ENCODE results near the gene ELOVL1. TPM values are rescaled to one million over a fixed set of nuclear protein-coding genes. Genes with fewer than 3 reads are reported as not detected.

Gene ELOVL1
- total and polyA plus RNA-seq, 12 donors, result 18.4 to 82.0 (median 28.3) TPM

GRCh38 chr1:43358746-43359693, 8.8 kb downstream of the ELOVL1 start, which contains the start of gene CDC20:
CDC20 (plus strand) TSS chr1:43358981; CDS start chr1:43359216, 235 bp downstream.
- intact Hi-C loops (cut with DNase I), result loop anchor here in 4 of 10 donors (1.0 to 5.0 kb wide), 4 partner anchors 56 to 122 kb away; no protein-coding TSS in a partner anchor
- H3K36me3 ChIP-seq, result peaks cover 0 to 42% (median 22%) of the 10 kb centered on the region in 9 donors
- H3K4me1 ChIP-seq, result peaks cover 2 to 41% (median 13%) of the 10 kb centered on the region in 9 donors
- 1 to 3% methylated on average over 59 of the region's 59 CpGs for WGBS, 2 donors
- peak within 1 kb of the TSS; percentile 72 to 97 (median 94) for H3K27ac ChIP-seq
- H3K4me3 ChIP-seq, result peak within 1 kb of the TSS; percentile 2 to 83 (median 72)
- H3K9me3 ChIP-seq, result no peaks in the 10 kb centered on the region
- peak; percentile 99 for DNase-seq
- peak; percentile 98 to 99 (median 99) for ATAC-seq
- no peaks in the 10 kb centered on the region for H3K27me3 ChIP-seq
- TF ChIP-seq, protein P1, sequence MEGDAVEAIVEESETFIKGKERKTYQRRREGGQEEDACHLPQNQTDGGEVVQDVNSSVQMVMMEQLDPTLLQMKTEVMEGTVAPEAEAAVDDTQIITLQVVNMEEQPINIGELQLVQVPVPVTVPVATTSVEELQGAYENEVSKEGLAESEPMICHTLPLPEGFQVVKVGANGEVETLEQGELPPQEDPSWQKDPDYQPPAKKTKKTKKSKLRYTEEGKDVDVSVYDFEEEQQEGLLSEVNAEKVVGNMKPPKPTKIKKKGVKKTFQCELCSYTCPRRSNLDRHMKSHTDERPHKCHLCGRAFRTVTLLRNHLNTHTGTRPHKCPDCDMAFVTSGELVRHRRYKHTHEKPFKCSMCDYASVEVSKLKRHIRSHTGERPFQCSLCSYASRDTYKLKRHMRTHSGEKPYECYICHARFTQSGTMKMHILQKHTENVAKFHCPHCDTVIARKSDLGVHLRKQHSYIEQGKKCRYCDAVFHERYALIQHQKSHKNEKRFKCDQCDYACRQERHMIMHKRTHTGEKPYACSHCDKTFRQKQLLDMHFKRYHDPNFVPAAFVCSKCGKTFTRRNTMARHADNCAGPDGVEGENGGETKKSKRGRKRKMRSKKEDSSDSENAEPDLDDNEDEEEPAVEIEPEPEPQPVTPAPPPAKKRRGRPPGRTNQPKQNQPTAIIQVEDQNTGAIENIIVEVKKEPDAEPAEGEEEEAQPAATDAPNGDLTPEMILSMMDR (IDR thresholded peaks at IDR 0.05), result no peak

DNA sequence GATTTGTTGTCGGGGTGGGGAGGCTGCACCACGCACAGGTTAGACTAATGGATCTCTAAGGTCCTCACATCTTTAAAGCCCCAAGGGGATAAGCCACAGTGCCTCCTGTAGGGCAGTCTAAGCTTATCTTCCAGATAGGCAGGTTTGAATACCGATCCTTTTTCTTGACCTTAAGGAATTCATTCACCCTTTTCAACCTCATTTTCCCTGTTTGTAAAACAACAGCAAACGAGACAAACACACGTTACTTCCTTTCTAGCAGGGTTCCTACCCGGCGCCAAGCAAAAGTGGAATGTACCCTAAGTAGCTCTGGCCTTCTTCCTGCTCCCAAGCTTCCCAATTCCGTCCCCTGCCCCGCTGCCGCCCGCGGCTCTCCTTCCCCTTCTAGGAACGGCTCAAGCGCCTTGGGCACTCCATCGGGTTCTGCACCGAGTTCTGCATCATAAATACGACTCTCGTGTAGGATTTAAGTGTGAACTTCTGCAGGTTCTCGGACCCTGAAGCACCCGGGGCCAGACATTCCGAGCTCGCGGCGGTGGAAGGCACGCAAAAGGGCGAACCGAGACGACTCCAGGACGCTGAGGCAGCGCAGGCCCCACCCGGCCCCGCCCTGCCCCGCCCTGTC, 9.6 kb downstream of the ELOVL1 start:
- intact Hi-C loops (cut with DNase I), result loop anchor here in 4 of 10 donors (1.0 to 5.0 kb wide), 4 partner anchors 57 to 121 kb away; no protein-coding TSS in a partner anchor
- WGBS, 2 donors, result 1% methylated on average over 33 of the region's 33 CpGs

GRCh38 chr1:43357251-43357650, 10.6 kb downstream of the ELOVL1 start:
- intact Hi-C loops (cut with DNase I), result loop anchor here in 3 of 10 donors (5.0 kb wide), 2 partner anchors 60 to 120 kb away; no protein-coding TSS in a partner anchor
- Histone ChIP-seq H3K36me3 (peaks cover 0 to 25% (median 5%) of the 10 kb centered on the region in 9 donors), H3K4me1 (peaks cover 2 to 41% (median 13%) of the 10 kb centered on the region in 9 donors), H3K27ac (peak overlapping the region in 1 of 10 donors; percentile 92), H3K9me3 (no peaks in the 10 kb centered on the region), H3K27me3 (no peaks in the 10 kb centered on the region), H3K4me3 (no peak overlapping the region)
- 95 to 96% methylated on average over 4 of the region's 4 CpGs for WGBS, 2 donors
- ATAC-seq (no peak), DNase-seq (no peak)
- TF ChIP-seq, protein P1 (IDR thresholded peaks at IDR 0.05), result no peak

More for the DNA sequence above, 9.6 kb downstream of the ELOVL1 start:
- ATAC-seq (peak; percentile 32 to 71 (median 52)), DNase-seq (no peak)
- Histone ChIP-seq H3K36me3 (peaks cover 0 to 34% (median 14%) of the 10 kb centered on the region in 9 donors), H3K27me3 (no peaks in the 10 kb centered on the region), H3K4me1 (peaks cover 2 to 41% (median 13%) of the 10 kb centered on the region in 9 donors), H3K27ac (peak overlapping the region; percentile 72 to 97 (median 94)), H3K4me3 (peak overlapping the region; percentile 2 to 83 (median 72)), H3K9me3 (no peaks in the 10 kb centered on the region)
- TF ChIP-seq, protein P1 (IDR thresholded peaks at IDR 0.05), result peak in 7 of 9 donors; percentile 22 to 53 (median 41)

- peaks cover 0 to 1% (median 0%) of the 10 kb centered on the region in 9 donors for H3K36me3 ChIP-seq
- intact Hi-C loops (cut with DNase I), result loop anchor here in 3 of 10 donors (5.0 kb wide), 2 partner anchors 58 to 118 kb away; no protein-coding TSS in a partner anchor
- ATAC-seq (no peak), DNase-seq (no peak)
- TF ChIP-seq, protein P1 (IDR thresholded peaks at IDR 0.05), result no peak
- no peak overlapping the region for H3K27ac ChIP-seq
- no peak overlapping the region for H3K4me3 ChIP-seq
- 100% methylated on average over 2 of the region's 2 CpGs for WGBS, 2 donors
- H3K4me1 ChIP-seq, result peaks cover 2 to 27% (median 14%) of the 10 kb centered on the region in 9 donors
- no peaks in the 10 kb centered on the region for H3K27me3 ChIP-seq
- no peaks in the 10 kb centered on the region for H3K9me3 ChIP-seq
Observed at GRCh38 chr1:43354936-43355335, 12.9 kb downstream of the ELOVL1 start.

Measured in heart right ventricle (tissue), 16 donors.